Lower lobe of right lung (tissue), 2 donors: Measurements from ENCODE around the gene ESPN. TPM values are rescaled to one million over a fixed set of nuclear protein-coding genes. Genes with fewer than 3 reads are reported as not detected.

Source experiments
- ATAC-seq, 2 donors: fragments of 200-7000 bp; cut with Tn5 transposase; one replicate each; pipeline ENCODE4 v1.9.1; 2020 to 2022; ENCODE audit warnings: mild to moderate bottlenecking in 2 of 2, moderate library complexity in 2 of 2
- DNase-seq: peaks from one replicate; pipeline ENCODE4 v3.0.0-alpha.2; 2020
- H3K27ac ChIP-seq: fragments of 200-600 bp; one replicate; pipeline ENCODE4 v1.8.0; 2022
- H3K27me3 ChIP-seq: fragments of 200-600 bp; one replicate; pipeline ENCODE4 v1.8.0; 2022; ENCODE audit warnings: low read depth
- H3K36me3 ChIP-seq: fragments of 200-600 bp; one replicate; pipeline ENCODE4 v1.8.0; 2022; ENCODE audit warnings: mild to moderate bottlenecking
- H3K4me1 ChIP-seq: fragments of 200-600 bp; one replicate; pipeline ENCODE4 v1.8.0; 2022
- H3K4me3 ChIP-seq: fragments of 200-600 bp; one replicate; pipeline ENCODE4 v1.8.0; 2022; ENCODE audit warnings: mild to moderate bottlenecking
- H3K9me3 ChIP-seq: fragments of 200-600 bp; one replicate; pipeline ENCODE4 v1.8.0; 2022
- CTCF ChIP-seq: fragments of 200-600 bp; IDR thresholded peaks from one replicate; pipeline ENCODE4 v1.8.0; 2022; ENCODE audit warnings: antibody characterized with exemption, mild to moderate bottlenecking
- intact Hi-C: fragments of 100-400 bp; cut with DNase I; formaldehyde crosslinking; loops from one replicate; pipeline ENCODE4 v1.11.0; 2022
- total RNA-seq: library from RNA; stranded (reverse); fragmentation: NEBNext Ultra II Directional; extraction: Animal tissue kit (Norgen Biotek cat#: 25700); gene quantifications from one replicate; pipeline ENCODE4 v1.2.1, GENCODE V29; 2021
- donor health status: DM: no; HTN: yes; CAD: no; lungs with severe emphysema.

ESPN gene
- total RNA-seq, 1 donor from 2014 or later = 8.3 TPM

- H3K27ac ChIP-seq = no peak overlapping the region
- H3K27me3 ChIP-seq = peaks cover 35% of the 10 kb centered on the region
- TF ChIP-seq CTCF = no peak
- peak in 1 of 2 donors; percentile 5 for ATAC-seq
- intact Hi-C loops = no loop called here
- peak overlapping the region; percentile 45 for H3K4me3 ChIP-seq
- H3K36me3 ChIP-seq = peaks cover 9% of the 10 kb centered on the region
- no peak for DNase-seq
- no peaks in the 10 kb centered on the region for H3K9me3 ChIP-seq
- no peaks in the 10 kb centered on the region for H3K4me1 ChIP-seq
These were observed 35.3 kb downstream of the ESPN start for GRCh38 chr1:6459850-6460265.

GRCh38 chr1:6460301-6461050 is 35.9 kb downstream of the ESPN start:
- no peaks in the 10 kb centered on the region for H3K9me3 ChIP-seq
- intact Hi-C loops = no loop called here
- H3K36me3 ChIP-seq = peaks cover 9% of the 10 kb centered on the region
- peak; percentile 24 to 37 for ATAC-seq
- H3K4me3 ChIP-seq = peak overlapping the region; percentile 45
- DNase-seq = no peak
- TF ChIP-seq CTCF = no peak
- H3K4me1 ChIP-seq = no peaks in the 10 kb centered on the region
- H3K27ac ChIP-seq = peak overlapping the region; percentile 67
- H3K27me3 ChIP-seq = peaks cover 34% of the 10 kb centered on the region

- peak overlapping the region; percentile 45 for H3K4me3 ChIP-seq
- ATAC-seq = no peak
- peaks cover 9% of the 10 kb centered on the region for H3K36me3 ChIP-seq
- peaks cover 28% of the 10 kb centered on the region for H3K27me3 ChIP-seq
- peak overlapping the region; percentile 67 for H3K27ac ChIP-seq
- H3K4me1 ChIP-seq = no peaks in the 10 kb centered on the region
- DNase-seq = no peak
- no peaks in the 10 kb centered on the region for H3K9me3 ChIP-seq
- intact Hi-C loops = no loop called here
- no peak for TF ChIP-seq CTCF
These were observed 36.5 kb downstream of the ESPN start for GRCh38 chr1:6461051-6461530.

- Histone ChIP-seq H3K4me3 (peak overlapping the region; percentile 45), H3K27me3 (peaks cover 24% of the 10 kb centered on the region), H3K9me3 (no peaks in the 10 kb centered on the region), H3K36me3 (peaks cover 9% of the 10 kb centered on the region), H3K27ac (no peak overlapping the region), H3K4me1 (no peaks in the 10 kb centered on the region)
- DNase-seq (no peak), ATAC-seq (no peak)
- intact Hi-C loops = no loop called here
- TF ChIP-seq CTCF = no peak
These were observed 37.2 kb downstream of the ESPN start for GRCh38 chr1:6461538-6462411.

- intact Hi-C loops = no loop called here
- Histone ChIP-seq H3K27ac (no peak overlapping the region), H3K27me3 (peaks cover 21% of the 10 kb centered on the region), H3K4me3 (no peak overlapping the region), H3K4me1 (no peaks in the 10 kb centered on the region), H3K36me3 (peaks cover 9% of the 10 kb centered on the region), H3K9me3 (no peaks in the 10 kb centered on the region)
- ATAC-seq = no peak
- no peak for DNase-seq
- no peak for TF ChIP-seq CTCF
These were observed 38.0 kb downstream of the ESPN start for GRCh38 chr1:6462412-6463119.
